CD14-positive monocyte (primary cell): ENCODE data around the gene DNAH7. TPM values are rescaled to one million over a fixed set of nuclear protein-coding genes. Genes with fewer than 3 reads are reported as not detected.

Experiments used
- DNase-seq, 3 donors: peaks; one replicate each; pipeline ENCODE4 v3.0.0-alpha.2; 2011 to 2022
- H2AFZ ChIP-seq: 2 replicates; pipeline ENCODE4 v1.6.0; 2012; ENCODE audit warnings: mild to moderate bottlenecking, low read depth, low read length, inconsistent platforms; ENCODE audit not compliant: insufficient read depth, poor library complexity, severe bottlenecking
- H3K27ac ChIP-seq, 2 donors: 1 replicate in 1 of 2; 2 replicates in 1 of 2; pipeline ENCODE4 v1.5.1; 2012 to 2013; ENCODE audit warnings: low read length in 2 of 2, control low read depth in 1 of 2, inconsistent platforms in 1 of 2, low read depth in 1 of 2, mild to moderate bottlenecking in 1 of 2
- H3K27me3 ChIP-seq, 2 donors: one replicate each; pipeline versions ENCODE4 v1.6.0 to v1.6.1; 2011 to 2013; ENCODE audit warnings: low read length in 2 of 2; ENCODE audit not compliant: control insufficient read depth in 2 of 2, insufficient read depth in 2 of 2
- H3K36me3 ChIP-seq, 2 donors: replicated peaks in 1 of 2; 1 replicate in 1 of 2; 2 replicates in 1 of 2; pipeline versions ENCODE4 v1.5.1 to v1.6.1; 2012 to 2013; ENCODE audit warnings: low read length in 2 of 2, control low read depth in 1 of 2, inconsistent platforms in 1 of 2, mild to moderate bottlenecking in 1 of 2; ENCODE audit not compliant: insufficient read depth in 2 of 2, control insufficient read depth in 1 of 2
- H3K4me1 ChIP-seq, 2 donors: 1 replicate in 1 of 2; 2 replicates in 1 of 2; pipeline versions ENCODE4 v1.5.1 to v1.6.1; 2012 to 2013; ENCODE audit warnings: low read length in 2 of 2, control low read depth in 1 of 2, inconsistent platforms in 1 of 2, mild to moderate bottlenecking in 1 of 2, moderate library complexity in 1 of 2; ENCODE audit not compliant: insufficient read depth in 2 of 2, control insufficient read depth in 1 of 2
- H3K4me2 ChIP-seq: replicated peaks from 2 replicates; pipeline ENCODE3; 2012; ENCODE audit warnings: low read length, moderate library complexity, mild to moderate bottlenecking; ENCODE audit not compliant: poor library complexity, severe bottlenecking; ENCODE audit errors: extremely low read depth
- H3K4me3 ChIP-seq, 3 experiments: fragments of 200-600 bp in 1 of 3; sonication (generic) in 1 of 3; replicated peaks in 1 of 3; 1 replicate in 2 of 3; 2 replicates in 1 of 3; pipeline ENCODE4 v1.5.1; 2011 to 2013; ENCODE audit warnings: low read length in 3 of 3, mild to moderate bottlenecking in 3 of 3, control low read depth in 2 of 3, low read depth in 2 of 3, inconsistent platforms in 1 of 3, moderate library complexity in 1 of 3
- H3K79me2 ChIP-seq: 2 replicates; pipeline ENCODE4 v1.6.0; 2012; ENCODE audit warnings: mild to moderate bottlenecking, control low read depth, inconsistent platforms, low read length, moderate library complexity; ENCODE audit not compliant: insufficient read depth
- H3K9ac ChIP-seq: 2 replicates; pipeline ENCODE4 v1.6.0; 2017; ENCODE audit warnings: low read length, mild to moderate bottlenecking; ENCODE audit not compliant: insufficient read depth, poor library complexity, severe bottlenecking
- H3K9me3 ChIP-seq, 2 donors: replicated peaks in 1 of 2; 1 replicate in 1 of 2; 2 replicates in 1 of 2; pipeline versions ENCODE4 v1.5.1 to v1.6.1; 2012 to 2013; ENCODE audit warnings: low read length in 2 of 2, control low read depth in 1 of 2; ENCODE audit not compliant: control insufficient read depth in 1 of 2, insufficient read depth in 1 of 2
- H4K20me1 ChIP-seq: 2 replicates; pipeline ENCODE4 v1.6.0; 2012; ENCODE audit warnings: mild to moderate bottlenecking, low read length, control low read depth, moderate library complexity; ENCODE audit not compliant: insufficient read depth
- H3K27ac Mint-ChIP-seq, 7 donors: one replicate each; pipeline ENCODE4 v1.8.0; 2020; ENCODE audit warnings: mild to moderate bottlenecking in 7 of 7, mixed read lengths in 7 of 7, moderate library complexity in 6 of 7, inconsistent platforms in 2 of 7
- H3K27me3 Mint-ChIP-seq, 3 donors: one replicate each; pipeline ENCODE4 v1.8.0; 2021 to 2022; ENCODE audit warnings: low read depth in 3 of 3, mild to moderate bottlenecking in 3 of 3, mixed read lengths in 3 of 3, moderate library complexity in 3 of 3, inconsistent platforms in 1 of 3
- H3K36me3 Mint-ChIP-seq, 2 donors: one replicate each; pipeline ENCODE4 v1.8.0; 2020; ENCODE audit warnings: mixed read lengths in 2 of 2, inconsistent platforms in 1 of 2, mild to moderate bottlenecking in 1 of 2
- H3K4me1 Mint-ChIP-seq: one replicate; pipeline ENCODE4 v1.8.0; 2020; ENCODE audit warnings: mild to moderate bottlenecking, mixed read lengths
- H3K4me3 Mint-ChIP-seq, 2 donors: one replicate each; pipeline ENCODE4 v1.8.0; 2020; ENCODE audit warnings: mild to moderate bottlenecking in 2 of 2, mixed read lengths in 2 of 2, moderate library complexity in 1 of 2
- H3K9me3 Mint-ChIP-seq, 7 donors: one replicate each; pipeline ENCODE4 v1.8.0; 2020 to 2022; ENCODE audit warnings: mixed read lengths in 7 of 7, mild to moderate bottlenecking in 6 of 7, moderate library complexity in 6 of 7, inconsistent platforms in 2 of 7
- CTCF ChIP-seq: fragments of 200-600 bp; IDR thresholded peaks from one replicate; pipeline ENCODE4 v1.8.0; 2022; ENCODE audit warnings: antibody characterized with exemption, mild to moderate bottlenecking
- WGBS: methylation state at CpG from one replicate; pipeline ENCODE4 v1.1.5; 2013; ENCODE audit warnings: missing lambda C conversion rate; ENCODE audit not compliant: insufficient coverage; 5-methylcytosine and 5-hydroxymethylcytosine counted together
- intact Hi-C, 2 donors: fragments of 100-400 bp; cut with micrococcal nuclease; formaldehyde crosslinking; loops; one replicate each; pipeline versions ENCODE4 v1.15.0 to v1.15.1; 2023
- polyA plus RNA-seq, 3 donors: library from polyadenylated mRNA; depleted of rRNA in 1 of 3; unstranded in 2 of 3; stranded (reverse) in 1 of 3; fragments of 300-500 nt in 2 of 3; fragments of >200 nt in 1 of 3; fragmentation: Illumina TruSeq in 2 of 3; gene quantifications; 1 replicate in 2 of 3; 2 replicates in 1 of 3; pipeline ENCODE4 v1.2.3, GENCODE V29; 2012 to 2021

Gene DNAH7
- polyA plus RNA-seq, 3 donors: 0.07 TPM; not detected in 2

GRCh38 chr2:196097864-196098660 is 29.4 kb upstream of the DNAH7 start:
- Histone ChIP-seq H3K79me2 (no peaks in the 10 kb centered on the region), H3K27me3 (no peaks in the 10 kb centered on the region), H4K20me1 (no peaks in the 10 kb centered on the region), H3K4me3 (no peak overlapping the region), H3K36me3 (no peaks in the 10 kb centered on the region), H3K4me1 (peaks cover 11 to 16% of the 10 kb centered on the region in 2 donors), H3K27ac (no peak overlapping the region), H3K9ac (no peak overlapping the region), H3K4me2 (no peak overlapping the region), H2AFZ (no peak overlapping the region), H3K9me3 (no peaks in the 10 kb centered on the region)
- no peak overlapping the region for H3K27ac Mint-ChIP-seq
- no peaks in the 10 kb centered on the region for H3K36me3 Mint-ChIP-seq
- peaks cover 21% of the 10 kb centered on the region for H3K4me1 Mint-ChIP-seq
- WGBS: no CpG with 5 or more reads among the region's 6 CpGs
- peaks cover 0 to 1% (median 0%) of the 10 kb centered on the region in 3 donors for H3K27me3 Mint-ChIP-seq
- intact Hi-C loops: no loop called here
- peaks cover 0 to 15% (median 9%) of the 10 kb centered on the region in 7 donors for H3K9me3 Mint-ChIP-seq
- TF ChIP-seq CTCF: no peak
- no peak overlapping the region for H3K4me3 Mint-ChIP-seq
- no peak for DNase-seq

- Histone ChIP-seq H3K4me3 (no peak overlapping the region), H3K4me2 (no peak overlapping the region), H3K9me3 (no peaks in the 10 kb centered on the region), H2AFZ (no peak overlapping the region), H4K20me1 (no peaks in the 10 kb centered on the region), H3K4me1 (peaks cover 11 to 16% of the 10 kb centered on the region in 2 donors), H3K27me3 (no peaks in the 10 kb centered on the region), H3K79me2 (no peaks in the 10 kb centered on the region), H3K9ac (no peak overlapping the region), H3K36me3 (no peaks in the 10 kb centered on the region), H3K27ac (no peak overlapping the region)
- peaks cover 21% of the 10 kb centered on the region for H3K4me1 Mint-ChIP-seq
- WGBS: 100% methylated on average over 1 of the region's 5 CpGs
- intact Hi-C loops: no loop called here
- DNase-seq: no peak
- H3K9me3 Mint-ChIP-seq: peaks cover 2 to 16% (median 11%) of the 10 kb centered on the region in 7 donors
- H3K36me3 Mint-ChIP-seq: no peaks in the 10 kb centered on the region
- no peak overlapping the region for H3K4me3 Mint-ChIP-seq
- no peak for TF ChIP-seq CTCF
- peaks cover 0 to 1% (median 0%) of the 10 kb centered on the region in 3 donors for H3K27me3 Mint-ChIP-seq
- H3K27ac Mint-ChIP-seq: no peak overlapping the region
Measured at GRCh38 chr2:196096982-196097745, 28.5 kb upstream of the DNAH7 start.
